Kidney epithelial cell (primary cell): ENCODE results near the gene ALDOC. TPM values are rescaled to one million over a fixed set of nuclear protein-coding genes. Genes with fewer than 3 reads are reported as not detected.

Experiments
- DNase-seq: peaks from one replicate; pipeline ENCODE4 v3.0.0-alpha.2; 2010; ENCODE audit warnings: low read depth
- H3K27me3 ChIP-seq: 2 replicates; pipeline ENCODE4 v1.6.0; 2011; ENCODE audit warnings: low read length; ENCODE audit not compliant: control insufficient read depth, insufficient read depth
- H3K36me3 ChIP-seq: 2 replicates; pipeline ENCODE4 v1.5.1; 2011; ENCODE audit warnings: low read length; ENCODE audit not compliant: control insufficient read depth, insufficient read depth
- H3K4me3 ChIP-seq: 2 replicates; pipeline ENCODE4 v1.5.1; 2011; ENCODE audit warnings: low read depth, mild to moderate bottlenecking, control low read depth, low read length
- total RNA-seq: library from RNA; depleted of rRNA; stranded (reverse); fragments of >200 nt; gene quantifications from 2 replicates; pipeline ENCODE4 v1.2.3, GENCODE V29; 2015
- TF ChIP-seq, protein P1 (sequence below): IDR thresholded peaks from 2 replicates; pipeline ENCODE4 v1.5.1; 2011; ENCODE audit warnings: mild to moderate bottlenecking, moderate library complexity, low read length, control low read depth, inconsistent platforms; ENCODE audit not compliant: insufficient read depth, poor library complexity, severe bottlenecking

Gene ALDOC
- total RNA-seq, 1 donor from 2014 or later: 20.8 TPM

- H3K4me3 ChIP-seq: peak within 1 kb of the TSS; percentile 73
- H3K36me3 ChIP-seq: no peaks in the 10 kb centered on the region
- no peaks in the 10 kb centered on the region for H3K27me3 ChIP-seq
- TF ChIP-seq, protein P1, sequence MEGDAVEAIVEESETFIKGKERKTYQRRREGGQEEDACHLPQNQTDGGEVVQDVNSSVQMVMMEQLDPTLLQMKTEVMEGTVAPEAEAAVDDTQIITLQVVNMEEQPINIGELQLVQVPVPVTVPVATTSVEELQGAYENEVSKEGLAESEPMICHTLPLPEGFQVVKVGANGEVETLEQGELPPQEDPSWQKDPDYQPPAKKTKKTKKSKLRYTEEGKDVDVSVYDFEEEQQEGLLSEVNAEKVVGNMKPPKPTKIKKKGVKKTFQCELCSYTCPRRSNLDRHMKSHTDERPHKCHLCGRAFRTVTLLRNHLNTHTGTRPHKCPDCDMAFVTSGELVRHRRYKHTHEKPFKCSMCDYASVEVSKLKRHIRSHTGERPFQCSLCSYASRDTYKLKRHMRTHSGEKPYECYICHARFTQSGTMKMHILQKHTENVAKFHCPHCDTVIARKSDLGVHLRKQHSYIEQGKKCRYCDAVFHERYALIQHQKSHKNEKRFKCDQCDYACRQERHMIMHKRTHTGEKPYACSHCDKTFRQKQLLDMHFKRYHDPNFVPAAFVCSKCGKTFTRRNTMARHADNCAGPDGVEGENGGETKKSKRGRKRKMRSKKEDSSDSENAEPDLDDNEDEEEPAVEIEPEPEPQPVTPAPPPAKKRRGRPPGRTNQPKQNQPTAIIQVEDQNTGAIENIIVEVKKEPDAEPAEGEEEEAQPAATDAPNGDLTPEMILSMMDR: no peak
- no peak for DNase-seq
Measured at GRCh38 chr17:28552176-28552999, 24.3 kb downstream of the ALDOC start, which contains the start of gene UNC119. Gene UNC119 (minus strand): TSS chr17:28552624. CDS start chr17:28552557, 67 bp downstream.

DNA sequence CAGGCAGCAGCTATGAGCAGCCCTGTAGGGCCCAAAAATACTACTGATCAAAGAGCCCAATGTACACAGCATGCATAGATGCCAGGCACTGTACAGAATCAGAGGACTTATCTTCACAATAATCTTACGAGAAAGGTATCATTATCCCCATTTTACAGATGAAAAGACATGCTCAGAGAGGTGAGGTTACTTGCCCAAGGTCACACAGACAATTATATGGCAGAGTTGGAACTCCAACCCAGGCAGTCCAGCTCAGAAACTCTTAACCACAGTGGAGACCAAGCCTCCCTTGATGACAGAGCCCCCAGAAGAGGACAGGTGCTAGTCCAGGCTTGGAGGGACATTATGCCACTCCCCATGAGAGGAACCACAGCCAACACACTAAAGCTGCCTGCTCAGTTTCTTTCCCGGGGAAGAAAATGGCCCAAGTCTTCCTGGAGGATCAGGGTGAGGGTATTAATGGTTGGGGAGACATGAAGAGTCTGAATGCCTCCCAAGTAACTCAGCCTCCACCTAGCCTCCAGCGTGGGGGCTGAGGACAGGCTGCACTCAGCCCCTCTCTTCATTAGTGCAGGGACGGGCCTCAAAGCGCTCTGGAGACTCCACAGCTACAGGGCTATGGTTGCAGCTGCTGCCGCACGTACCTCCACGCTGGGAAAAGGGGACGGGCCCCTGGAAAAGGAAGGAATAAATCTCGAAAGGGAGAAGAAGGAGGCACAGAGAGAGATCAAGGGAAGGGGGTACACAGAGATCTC is 25.1 kb downstream of the ALDOC start:
- H3K4me3 ChIP-seq: peak overlapping the region; percentile 73
- TF ChIP-seq, protein P1: no peak
- no peaks in the 10 kb centered on the region for H3K36me3 ChIP-seq
- no peak for DNase-seq
- no peaks in the 10 kb centered on the region for H3K27me3 ChIP-seq

- Histone ChIP-seq H3K36me3 (no peaks in the 10 kb centered on the region), H3K4me3 (no peak overlapping the region), H3K27me3 (no peaks in the 10 kb centered on the region)
- no peak for DNase-seq
- TF ChIP-seq, protein P1: no peak
Measured at GRCh38 chr17:28550858-28551257, 25.8 kb downstream of the ALDOC start.

DNA sequence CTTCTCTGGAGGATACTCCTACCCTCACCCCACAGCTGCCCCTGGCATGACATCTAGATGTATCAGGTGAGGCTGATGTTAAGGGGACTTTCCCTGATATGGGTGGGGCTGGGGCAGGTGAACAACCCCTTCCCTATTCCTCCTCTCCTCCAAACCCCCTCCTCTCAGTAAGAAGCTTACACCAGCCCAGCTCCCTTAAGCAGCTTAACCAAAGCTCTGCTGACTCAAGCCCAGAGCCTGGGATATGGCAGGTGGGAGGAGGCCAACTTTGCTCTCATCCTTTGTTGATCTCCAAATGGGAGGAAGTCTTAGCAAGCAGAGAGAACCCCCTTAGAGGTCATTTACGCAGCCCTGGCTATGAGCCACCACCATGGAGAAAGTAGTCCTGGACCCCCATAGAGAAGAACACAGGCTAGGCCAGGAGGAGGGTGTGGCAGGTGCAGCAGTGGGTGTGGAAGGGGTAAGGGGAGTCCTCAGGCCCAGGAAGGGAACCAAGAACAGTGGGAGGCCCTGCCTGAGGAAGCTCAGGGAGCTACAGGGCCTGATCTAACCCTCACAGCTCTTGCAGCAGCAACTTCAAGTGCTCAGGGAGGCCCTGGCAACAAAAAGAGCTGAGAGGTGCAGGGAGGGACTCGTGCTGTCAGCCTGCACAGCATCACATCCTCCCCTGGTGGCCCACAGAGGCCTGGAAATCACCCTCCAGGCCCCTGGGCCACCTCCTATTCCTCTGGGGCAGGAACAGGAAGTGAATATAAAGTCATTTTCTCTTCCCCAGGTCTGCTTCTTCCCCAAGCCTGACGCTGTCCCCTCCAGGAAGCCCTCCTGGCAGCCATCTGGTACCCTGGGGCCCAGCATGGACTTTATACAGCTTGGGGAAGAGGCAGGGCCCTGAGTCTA is 27.2 kb downstream of the ALDOC start:
- H3K27me3 ChIP-seq: no peaks in the 10 kb centered on the region

More for the DNA sequence above, 27.2 kb downstream of the ALDOC start:
- no peak for DNase-seq
- TF ChIP-seq, protein P1: no peak
- H3K36me3 ChIP-seq: no peaks in the 10 kb centered on the region
- no peak overlapping the region for H3K4me3 ChIP-seq
